Measurements from ENCODE around the gene EHD4.

The EHD4 gene

GRCh38 chr15:41980654-41981323 is 8.4 kb upstream of the EHD4 start:
- no peak overlapping the region for H3K4me3 ChIP-seq (ENCODE audit: low read depth, low read length)
- POLR2A ChIA-PET, result interaction anchor here (1.1 kb wide), 1 partner anchor 8 kb away, joined by 3 read pairs; the partner anchor contains the start of gene EHD4
- CTCF ChIA-PET, result interaction anchor here (0.6 to 22.3 kb wide), 8 partner anchors 8 to 111 kb away, joined by 3 to 274 read pairs (median 4); no protein-coding TSS in a partner anchor
- no peak for DNase-seq (ENCODE audit: low read depth, low spot score)
- no peak for TF ChIP-seq CTCF (IDR thresholded peaks at IDR 0.05; ENCODE audit: insufficient read depth, low read length, missing control alignments)

GRCh38 chr15:41979493-41980266 is 7.3 kb upstream of the EHD4 start:
- H3K4me3 ChIP-seq (ENCODE audit: low read depth, low read length), result no peak overlapping the region
- DNase-seq (ENCODE audit: low read depth, low spot score), result no peak
- ChIA-PET CTCF (interaction anchor here (0.9 to 22.3 kb wide), 5 partner anchors 9 to 103 kb away, joined by 3 to 274 read pairs (median 8); no protein-coding TSS in a partner anchor), POLR2A (no interaction called here)
- no peak for TF ChIP-seq CTCF (IDR thresholded peaks at IDR 0.05; ENCODE audit: insufficient read depth, low read length, missing control alignments)

GRCh38 chr15:41978534-41978933 is 6.2 kb upstream of the EHD4 start:
- ChIA-PET POLR2A (no interaction called here), CTCF (interaction anchor here (1.4 to 22.3 kb wide), 4 partner anchors 11 to 104 kb away, joined by 5 to 274 read pairs (median 26); no protein-coding TSS in a partner anchor)
- DNase-seq (ENCODE audit: low read depth, low spot score), result no peak
- H3K4me3 ChIP-seq (ENCODE audit: low read depth, low read length), result no peak overlapping the region
- TF ChIP-seq CTCF (IDR thresholded peaks at IDR 0.05; ENCODE audit: insufficient read depth, low read length, missing control alignments), result no peak

GRCh38 chr15:41977757-41978383 is 5.5 kb upstream of the EHD4 start:
- TF ChIP-seq CTCF (IDR thresholded peaks at IDR 0.05; ENCODE audit: insufficient read depth, low read length, missing control alignments), result no peak
- H3K4me3 ChIP-seq (ENCODE audit: low read depth, low read length), result no peak overlapping the region
- ChIA-PET CTCF (interaction anchor here (1.4 to 22.3 kb wide), 3 partner anchors 11 to 105 kb away, joined by 5 to 274 read pairs (median 44); no protein-coding TSS in a partner anchor), POLR2A (interaction anchor here (0.6 kb wide), 1 partner anchor 11 kb away, joined by 3 read pairs; no protein-coding TSS in a partner anchor)
- no peak for DNase-seq (ENCODE audit: low read depth, low spot score)

GRCh38 chr15:41975669-41976068 is 3.3 kb upstream of the EHD4 start:
- CTCF ChIA-PET, result no interaction called here
- DNase-seq (ENCODE audit: low read depth, low spot score), result no peak
- POLR2A ChIA-PET, result no interaction called here
- no peak overlapping the region for H3K4me3 ChIP-seq (ENCODE audit: low read depth, low read length)
- no peak for TF ChIP-seq CTCF (IDR thresholded peaks at IDR 0.05; ENCODE audit: insufficient read depth, low read length, missing control alignments)
